ENCODE data around the gene SMAD6.

The SMAD6 gene

DNA sequence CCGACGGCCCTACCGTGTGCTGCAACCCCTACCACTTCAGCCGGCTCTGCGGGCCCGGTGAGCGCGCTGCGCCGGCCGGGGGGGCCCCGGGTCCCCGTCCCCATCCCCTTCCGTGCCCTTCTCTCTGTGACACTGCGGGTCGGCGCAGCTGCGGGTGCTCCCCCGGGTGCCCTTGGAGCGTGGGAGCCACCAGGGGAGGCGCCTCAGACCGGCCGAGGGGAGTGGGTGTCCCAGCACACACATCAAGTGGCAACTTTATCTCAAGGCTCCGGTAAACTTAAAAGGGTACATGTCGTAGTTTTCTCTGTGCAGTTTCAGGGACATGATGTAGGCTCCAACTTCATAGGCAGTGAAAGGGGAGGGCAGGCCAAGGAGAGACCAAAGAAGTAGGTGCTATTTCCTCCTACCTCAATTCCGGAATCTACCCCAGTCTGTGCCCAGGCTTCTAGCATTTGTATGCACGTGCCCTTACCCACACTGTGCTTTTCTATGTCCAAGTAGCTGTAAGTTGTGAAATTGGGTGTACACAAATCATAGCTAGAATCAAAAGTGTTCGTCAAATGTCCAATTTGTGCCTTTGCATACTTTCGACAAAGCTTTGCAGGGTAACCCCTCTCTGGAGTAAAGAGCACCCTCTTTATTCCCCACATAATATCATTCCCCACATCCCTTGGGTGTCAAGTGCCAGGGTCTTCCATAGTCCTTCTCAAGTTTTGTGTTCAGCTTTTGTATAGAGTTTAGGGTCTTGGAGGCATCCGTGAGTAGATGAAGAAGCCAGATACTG is 2.2 kb downstream of the SMAD6 start:
- no peak for DNase-seq

- DNase-seq, result no peak
Measured at GRCh38 chr15:66704803-66705153, 2.7 kb downstream of the SMAD6 start.

DNA sequence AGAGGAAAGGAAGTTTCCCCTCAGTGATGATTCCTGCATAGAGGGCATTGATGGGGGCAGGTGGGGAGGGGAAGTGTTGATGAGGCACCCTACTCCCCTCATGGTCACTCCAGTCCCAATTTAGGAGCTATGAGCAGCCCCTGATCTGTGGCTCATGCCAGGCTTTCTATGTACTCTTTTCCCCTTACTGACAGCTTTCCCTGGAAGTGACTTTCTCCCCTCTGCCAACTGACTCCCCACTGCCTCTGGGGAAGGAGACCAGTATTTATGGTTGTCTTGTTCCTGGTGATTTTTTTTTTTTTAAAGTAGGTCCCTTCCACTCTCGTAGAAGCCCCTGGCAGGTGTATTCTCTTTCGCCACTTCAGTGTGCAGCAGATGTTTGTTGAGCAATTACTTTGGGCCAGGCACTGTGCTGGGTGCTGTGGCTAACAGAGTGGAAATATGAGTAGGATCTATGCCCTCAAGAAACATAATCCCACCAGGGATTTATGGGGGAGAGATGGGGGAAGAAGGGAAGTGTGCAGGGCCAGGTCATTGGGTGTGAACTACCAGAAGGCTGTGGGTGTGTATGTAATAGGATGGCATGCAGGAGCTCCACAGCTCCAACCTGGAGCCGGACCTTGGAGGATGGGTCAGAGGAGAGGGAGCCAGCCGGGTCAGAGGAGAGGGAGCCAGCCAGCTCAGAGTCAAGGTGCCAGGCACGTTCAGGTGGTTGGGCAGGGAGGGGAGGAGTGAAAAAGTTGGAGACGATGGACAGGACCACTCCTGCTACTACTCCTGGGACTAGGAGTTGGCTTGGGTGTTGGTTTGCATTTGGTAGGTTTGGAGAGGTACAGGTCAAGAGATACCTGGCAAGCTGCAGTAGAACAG is 3.5 kb downstream of the SMAD6 start:
- no peak for DNase-seq

GRCh38 chr15:66706225-66706732 is 4.2 kb downstream of the SMAD6 start:
- no peak for DNase-seq

GRCh38 chr15:66706840-66707239 is 4.8 kb downstream of the SMAD6 start:
- DNase-seq, result no peak

DNA sequence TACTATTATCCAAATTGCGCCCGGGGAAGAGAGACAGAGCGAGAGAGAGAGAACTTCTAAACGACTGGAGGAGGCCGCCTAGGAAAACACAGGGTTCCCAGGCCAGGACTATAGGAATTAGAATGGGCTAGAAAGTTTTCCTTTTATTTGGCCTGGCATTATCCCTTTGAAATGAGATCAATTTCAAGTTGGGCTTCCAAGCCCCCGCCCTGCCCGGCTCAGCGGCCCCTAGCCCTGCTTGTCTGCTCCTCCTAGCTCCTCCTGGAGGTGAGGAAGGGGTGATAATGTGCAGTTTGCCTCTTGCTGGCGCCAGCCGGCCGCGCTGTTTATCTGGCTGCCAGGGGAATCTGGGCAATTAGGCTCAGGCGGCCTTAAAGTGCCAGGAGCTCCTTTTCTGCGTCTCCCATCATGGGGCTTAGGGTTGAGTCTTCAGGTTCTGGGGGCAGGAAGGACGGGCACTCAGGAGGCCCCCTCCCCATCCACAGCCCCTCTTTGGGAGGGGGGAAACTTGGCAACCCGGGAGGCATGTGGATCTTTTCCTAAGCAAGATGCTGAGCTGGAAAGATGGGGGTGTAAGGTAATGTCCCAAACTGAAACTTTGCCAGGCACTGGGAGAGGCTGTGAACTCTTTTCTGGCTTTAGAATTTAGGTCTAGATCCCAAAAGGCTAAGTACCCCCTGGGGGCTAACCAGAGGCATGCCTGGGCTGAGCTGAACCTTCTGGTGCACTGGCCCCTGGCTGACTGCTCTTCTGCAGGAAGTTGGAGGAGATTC is 5.5 kb downstream of the SMAD6 start:
- no peak for DNase-seq

DNA sequence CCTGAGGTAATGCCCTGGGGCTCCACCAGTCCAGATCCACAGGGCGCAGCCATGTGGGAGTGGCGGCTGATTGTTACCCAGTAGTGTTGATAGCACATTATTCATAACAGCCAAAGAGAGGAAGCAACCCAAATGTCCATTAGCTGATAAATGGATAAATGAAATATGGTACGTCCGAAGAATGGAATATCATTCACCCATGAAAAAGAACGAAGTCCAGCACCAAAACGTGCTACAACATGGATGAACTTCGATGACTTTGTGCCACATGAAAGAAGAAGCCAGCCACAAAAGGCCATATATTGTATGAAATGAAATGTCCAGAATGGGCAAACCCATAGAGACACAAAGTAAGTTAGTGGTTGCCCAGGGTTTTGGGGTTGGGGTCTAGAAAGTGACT is 6.4 kb downstream of the SMAD6 start:
- DNase-seq, result no peak

DNA sequence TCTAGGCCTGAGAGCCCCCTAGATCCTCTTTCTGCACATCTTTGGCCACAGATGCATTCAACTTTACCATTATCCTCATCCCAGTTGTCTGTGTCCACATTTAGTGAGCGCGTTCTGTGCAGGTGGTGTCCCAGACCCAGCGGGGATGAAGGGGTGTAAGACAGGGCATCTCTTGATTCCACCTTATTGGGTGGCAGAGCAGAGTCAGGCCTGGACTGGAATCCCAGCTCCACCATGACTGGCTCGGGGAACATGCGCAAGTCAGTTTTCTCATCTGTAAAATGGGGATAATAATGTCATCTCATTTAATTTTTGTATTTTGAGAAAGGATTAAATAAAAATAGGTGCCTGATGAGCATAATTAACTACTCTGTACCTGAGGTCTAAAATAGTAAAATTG is 7.8 kb downstream of the SMAD6 start:
- DNase-seq, result no peak

GRCh38 chr15:66711260-66711659 is 9.2 kb downstream of the SMAD6 start:
- DNase-seq, result no peak

DNA sequence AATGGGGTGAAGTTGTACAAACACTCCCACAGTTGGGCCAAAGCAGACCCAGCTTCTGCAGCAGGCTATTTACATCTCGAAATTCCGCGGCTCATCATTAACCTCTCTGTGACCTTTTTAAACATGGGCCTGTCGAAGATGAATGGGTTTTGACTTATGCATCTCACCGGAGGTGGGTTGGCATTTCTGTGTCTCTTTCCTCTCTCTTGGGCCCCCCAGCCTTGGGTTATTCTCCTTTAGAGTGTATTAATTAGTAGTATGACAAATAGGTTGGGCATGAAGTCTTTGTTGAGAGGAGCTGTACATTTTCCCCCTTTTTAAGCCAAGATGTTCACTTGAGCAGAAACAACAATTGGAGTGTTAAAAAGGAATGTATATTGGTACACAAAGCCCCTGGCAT is 9.8 kb downstream of the SMAD6 start:
- DNase-seq, result no peak

- DNase-seq, result no peak
Measured at GRCh38 chr15:66713843-66714508, 11.9 kb downstream of the SMAD6 start.

- no peak for DNase-seq
Measured at GRCh38 chr15:66714543-66714981, 12.5 kb downstream of the SMAD6 start.

DNA sequence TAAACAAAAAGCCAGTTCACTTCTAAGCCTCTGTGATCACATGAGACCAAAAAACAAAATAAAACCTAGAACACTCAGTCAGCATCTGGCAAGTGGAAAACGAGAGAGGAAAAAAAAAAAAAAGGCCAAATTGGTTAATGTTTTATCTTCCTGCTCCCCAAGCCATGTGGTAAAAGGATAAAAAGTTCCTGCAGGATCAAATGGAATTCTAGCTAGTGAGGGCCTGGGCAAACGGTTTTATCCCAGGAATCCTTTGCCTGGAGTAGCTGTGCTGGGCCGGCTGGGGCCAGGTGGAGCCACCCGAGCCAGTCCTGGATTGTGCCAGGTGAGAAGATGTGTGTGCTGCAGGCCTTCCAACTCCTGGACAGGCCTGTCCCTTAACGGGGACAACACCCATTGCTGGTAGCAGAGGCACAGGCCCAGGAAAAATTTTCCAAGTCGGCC is 13.2 kb downstream of the SMAD6 start:
- DNase-seq, result no peak

GRCh38 chr15:66715720-66716655 is 14.0 kb downstream of the SMAD6 start:
- DNase-seq, result no peak

DNA sequence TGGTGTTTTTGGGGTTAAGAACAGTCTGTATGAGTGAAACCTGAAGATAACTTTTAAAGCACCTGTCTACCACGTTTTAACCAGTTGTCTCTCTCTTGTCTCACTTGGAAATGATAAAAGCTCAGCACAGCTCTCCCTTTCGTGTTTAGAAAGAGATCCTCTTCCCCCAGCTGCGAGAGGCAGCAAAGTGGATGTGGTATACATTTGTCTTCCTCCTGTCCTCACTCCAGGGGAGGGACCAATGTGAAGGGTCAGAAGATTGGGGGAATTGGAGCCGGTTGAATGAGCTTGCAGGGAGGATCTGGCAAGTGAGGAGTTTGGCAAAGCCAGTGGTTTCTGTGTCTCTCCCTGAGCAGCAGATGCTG is 14.6 kb downstream of the SMAD6 start:
- DNase-seq, result no peak

GRCh38 chr15:66718220-66718988 is 16.4 kb downstream of the SMAD6 start:
- no peak for DNase-seq

GRCh38 chr15:66719471-66719870 is 17.4 kb downstream of the SMAD6 start:
- no peak for DNase-seq

DNA sequence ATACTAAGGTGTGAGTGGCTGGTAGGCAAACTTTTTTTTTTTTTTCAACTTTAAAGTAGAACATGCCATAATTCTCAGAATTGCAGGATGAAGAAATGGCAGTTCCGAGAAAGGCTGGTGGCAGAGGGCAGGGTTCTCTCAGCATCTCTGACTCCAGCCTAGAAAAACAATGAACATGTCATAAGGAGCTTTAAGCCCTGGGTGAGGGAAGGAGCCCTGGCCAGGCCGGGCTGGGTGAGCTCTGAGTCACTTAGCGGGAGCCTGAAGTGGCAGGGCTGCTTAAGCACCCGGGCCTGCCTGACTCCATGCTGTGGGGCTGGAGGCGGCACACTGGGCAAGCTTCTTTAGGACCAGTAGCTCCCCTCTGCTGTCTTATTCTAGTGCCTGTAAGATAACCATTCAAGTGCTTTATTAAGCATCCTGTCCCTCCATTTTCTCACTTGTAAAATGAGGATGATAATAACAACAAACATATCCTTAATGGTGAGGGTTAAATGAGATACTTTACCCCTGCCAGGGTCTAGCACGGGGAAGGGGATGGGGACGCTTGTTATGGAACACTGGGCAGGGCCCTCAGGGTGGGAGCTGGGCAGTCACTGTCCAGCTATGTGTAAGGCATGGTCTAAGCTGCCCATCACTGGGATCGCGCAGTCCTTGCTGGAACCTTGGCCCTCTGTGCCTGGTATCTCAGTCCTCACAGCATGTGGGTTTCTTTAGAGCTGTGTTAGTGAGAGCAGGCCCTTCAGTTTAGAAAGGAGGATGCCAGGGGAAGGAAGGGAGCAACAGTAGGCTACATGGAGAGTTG is 18.4 kb downstream of the SMAD6 start:
- DNase-seq, result no peak

DNA sequence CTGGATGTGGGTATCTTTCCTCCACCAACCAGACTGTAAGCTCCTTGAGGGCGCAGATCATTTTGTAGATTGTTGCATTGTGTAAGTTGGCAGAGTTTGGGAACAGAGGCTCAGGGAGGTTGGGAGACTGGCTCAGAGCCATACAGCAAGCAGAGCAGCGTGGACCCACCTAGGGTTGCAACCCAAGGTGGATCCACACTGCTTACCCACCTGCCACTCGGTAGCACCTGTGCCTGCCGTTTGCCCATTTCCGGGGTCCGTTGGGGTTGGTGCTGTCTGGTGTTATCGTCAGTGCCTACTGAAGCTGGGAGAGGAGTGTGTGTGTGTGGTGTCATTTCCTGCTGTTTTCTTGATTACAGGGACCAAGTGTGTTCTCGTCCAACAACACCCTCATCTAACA is 19.0 kb downstream of the SMAD6 start:
- no peak for DNase-seq

- no peak for DNase-seq
Measured at GRCh38 chr15:66721501-66721937, 19.5 kb downstream of the SMAD6 start.
